Nephron (organoid): ENCODE results near the gene HADH.

Source experiments
- H3K27ac Mint-ChIP-seq, 3 experiments: 2 replicates each; pipeline ENCODE4 v1.8.0; 2020; ENCODE audit warnings: mixed read lengths in 3 of 3, mild to moderate bottlenecking in 2 of 3, moderate library complexity in 1 of 3
- H3K27me3 Mint-ChIP-seq: 2 replicates; pipeline ENCODE4 v1.8.0; 2021; ENCODE audit warnings: low read depth, mild to moderate bottlenecking, moderate library complexity, mixed read lengths
- H3K36me3 Mint-ChIP-seq: 2 replicates; pipeline ENCODE4 v1.8.0; 2020; ENCODE audit warnings: low read depth, mixed read lengths
- H3K4me1 Mint-ChIP-seq: 2 replicates; pipeline ENCODE4 v1.8.0; 2020; ENCODE audit warnings: mixed read lengths
- H3K4me3 Mint-ChIP-seq, 3 experiments: 2 replicates each; pipeline ENCODE4 v1.8.0; 2020; ENCODE audit warnings: mild to moderate bottlenecking in 3 of 3, mixed read lengths in 3 of 3, moderate library complexity in 2 of 3
- H3K9me3 Mint-ChIP-seq: 2 replicates; pipeline ENCODE4 v1.8.0; 2020; ENCODE audit warnings: mixed read lengths
- TF ChIP-seq, protein P1 (sequence below), 3 experiments: fragments of 200-600 bp; sonication (generic); IDR thresholded peaks; one replicate each; pipeline ENCODE4 v1.5.0; 2021; ENCODE audit warnings: antibody characterized with exemption in 3 of 3; ENCODE audit not compliant: unreplicated experiment in 3 of 3

Gene HADH

DNA sequence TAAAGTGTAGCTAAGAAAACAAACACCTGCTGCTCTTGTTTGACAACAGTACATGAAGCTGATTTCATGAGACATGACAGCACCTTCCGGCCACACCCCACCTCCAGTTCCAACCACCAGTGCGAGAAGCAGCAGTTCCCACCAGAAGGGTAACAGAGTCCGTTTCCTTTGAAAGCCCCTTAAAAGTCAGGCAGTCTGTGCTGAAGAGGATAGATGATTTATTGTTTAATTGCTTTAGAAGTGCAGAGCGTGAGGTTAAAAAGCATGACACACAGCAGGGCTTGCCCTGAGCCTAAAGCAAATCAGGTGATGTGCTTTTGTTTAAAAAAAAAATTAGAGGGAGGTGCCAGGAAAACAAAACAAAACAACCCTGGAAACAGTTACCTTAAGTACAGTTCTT is 82.6 kb downstream of the HADH start:
- Mint-ChIP-seq H3K27me3 (no peaks in the 10 kb centered on the region), H3K36me3 (peaks cover 17% of the 10 kb centered on the region), H3K4me1 (peaks cover 5% of the 10 kb centered on the region), H3K27ac (no peak overlapping the region), H3K4me3 (no peak overlapping the region), H3K9me3 (no peaks in the 10 kb centered on the region)
- TF ChIP-seq, protein P1, sequence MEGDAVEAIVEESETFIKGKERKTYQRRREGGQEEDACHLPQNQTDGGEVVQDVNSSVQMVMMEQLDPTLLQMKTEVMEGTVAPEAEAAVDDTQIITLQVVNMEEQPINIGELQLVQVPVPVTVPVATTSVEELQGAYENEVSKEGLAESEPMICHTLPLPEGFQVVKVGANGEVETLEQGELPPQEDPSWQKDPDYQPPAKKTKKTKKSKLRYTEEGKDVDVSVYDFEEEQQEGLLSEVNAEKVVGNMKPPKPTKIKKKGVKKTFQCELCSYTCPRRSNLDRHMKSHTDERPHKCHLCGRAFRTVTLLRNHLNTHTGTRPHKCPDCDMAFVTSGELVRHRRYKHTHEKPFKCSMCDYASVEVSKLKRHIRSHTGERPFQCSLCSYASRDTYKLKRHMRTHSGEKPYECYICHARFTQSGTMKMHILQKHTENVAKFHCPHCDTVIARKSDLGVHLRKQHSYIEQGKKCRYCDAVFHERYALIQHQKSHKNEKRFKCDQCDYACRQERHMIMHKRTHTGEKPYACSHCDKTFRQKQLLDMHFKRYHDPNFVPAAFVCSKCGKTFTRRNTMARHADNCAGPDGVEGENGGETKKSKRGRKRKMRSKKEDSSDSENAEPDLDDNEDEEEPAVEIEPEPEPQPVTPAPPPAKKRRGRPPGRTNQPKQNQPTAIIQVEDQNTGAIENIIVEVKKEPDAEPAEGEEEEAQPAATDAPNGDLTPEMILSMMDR (IDR thresholded peaks at IDR 0.05; ENCODE audit: unreplicated experiment in 3 of 3): no peak

DNA sequence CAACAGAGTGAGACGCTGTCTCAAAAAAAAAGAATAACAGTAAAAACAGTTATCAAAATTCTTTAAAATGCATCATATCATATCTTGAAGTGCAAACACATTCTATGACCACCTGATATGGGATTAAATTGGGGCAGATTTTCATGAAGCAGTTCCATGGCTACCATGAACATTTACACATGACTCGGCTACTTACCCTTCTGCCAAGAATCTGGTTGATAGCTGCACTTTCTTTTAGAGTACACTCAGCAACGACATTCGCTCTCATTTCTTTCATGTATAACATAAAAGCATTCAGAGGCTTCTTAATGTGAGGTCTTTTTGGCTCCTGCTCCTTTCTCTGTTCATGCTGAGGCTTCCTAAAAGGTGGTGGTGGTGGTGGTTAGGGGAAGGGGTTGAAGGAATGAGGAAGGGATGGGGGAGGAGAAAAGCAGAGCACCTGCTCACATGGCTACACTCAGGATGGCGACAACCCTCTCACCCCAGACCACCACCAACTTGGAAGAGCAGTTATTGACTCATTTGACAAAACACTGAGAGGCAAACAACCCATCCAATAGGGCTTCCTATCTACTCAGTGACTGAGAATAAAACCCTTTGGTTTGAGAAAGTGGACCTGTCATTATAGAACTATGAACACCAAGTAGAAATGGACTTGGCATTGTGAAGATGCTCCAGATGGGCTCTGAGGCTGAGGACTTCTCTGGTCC is 88.5 kb downstream of the HADH start:
- Mint-ChIP-seq H3K9me3 (no peaks in the 10 kb centered on the region), H3K27ac (no peak overlapping the region), H3K27me3 (peaks cover 5% of the 10 kb centered on the region), H3K36me3 (peaks cover 53% of the 10 kb centered on the region), H3K4me3 (no peak overlapping the region), H3K4me1 (no peaks in the 10 kb centered on the region)
- TF ChIP-seq, protein P1 (IDR thresholded peaks at IDR 0.05; ENCODE audit: unreplicated experiment in 3 of 3): no peak

DNA sequence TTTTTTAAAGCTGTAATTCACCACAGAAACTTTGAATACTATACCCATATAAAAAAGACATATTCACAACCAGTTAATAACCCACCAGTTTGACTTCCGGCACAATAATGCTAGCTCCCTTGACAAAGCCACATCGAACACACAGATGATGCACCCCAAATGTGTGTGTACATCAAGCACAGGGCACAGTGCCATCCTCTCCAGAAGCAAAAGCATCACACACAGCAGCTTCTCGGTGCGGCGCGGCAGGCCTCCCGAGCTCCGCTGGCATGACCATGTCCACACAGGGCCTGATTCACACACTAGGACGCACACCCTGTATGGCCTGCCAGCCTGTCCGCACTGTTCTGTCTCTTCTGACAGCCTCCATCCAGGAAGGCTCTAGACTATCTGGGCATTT is 91.1 kb downstream of the HADH start:
- no peak overlapping the region for H3K27ac Mint-ChIP-seq
- H3K27me3 Mint-ChIP-seq: peaks cover 5% of the 10 kb centered on the region
- peaks cover 54% of the 10 kb centered on the region for H3K36me3 Mint-ChIP-seq
- H3K4me3 Mint-ChIP-seq: no peak overlapping the region
- H3K4me1 Mint-ChIP-seq: no peaks in the 10 kb centered on the region
- H3K9me3 Mint-ChIP-seq: no peaks in the 10 kb centered on the region
- TF ChIP-seq, protein P1 (IDR thresholded peaks at IDR 0.05; ENCODE audit: unreplicated experiment in 3 of 3): no peak

DNA sequence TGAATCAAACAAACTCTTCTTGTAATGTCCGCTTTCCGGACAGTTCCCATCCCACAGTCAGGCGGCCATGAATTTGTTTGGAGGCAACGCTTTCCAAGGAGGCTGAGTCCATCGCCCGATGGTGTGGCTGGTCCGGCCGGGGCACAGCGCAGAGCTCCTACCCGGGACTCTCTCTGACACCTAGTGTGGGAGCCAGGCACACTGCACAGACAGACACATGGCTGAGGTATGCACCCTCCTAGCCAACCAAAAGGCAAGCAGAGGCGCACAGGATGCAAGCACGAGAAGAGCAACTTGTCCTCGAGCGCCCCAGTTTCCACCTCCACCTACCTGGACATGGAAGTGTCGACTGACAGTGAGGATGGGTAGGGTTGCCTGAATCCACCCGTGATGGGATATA is 91.6 kb downstream of the HADH start:
- Mint-ChIP-seq H3K9me3 (no peaks in the 10 kb centered on the region), H3K4me3 (no peak overlapping the region), H3K4me1 (no peaks in the 10 kb centered on the region), H3K27me3 (peaks cover 5% of the 10 kb centered on the region), H3K27ac (no peak overlapping the region), H3K36me3 (peaks cover 54% of the 10 kb centered on the region)
- TF ChIP-seq, protein P1 (IDR thresholded peaks at IDR 0.05; ENCODE audit: unreplicated experiment in 3 of 3): no peak
